Fibroblast of mammary gland (primary cell): Measurements from ENCODE around the gene CCDC187.
A peak's percentile ranks its signal among the peaks of the same experiment; 100 is the strongest.
"Not testable (repeated sequence)": the region's sequence is repeated elsewhere in the genome, so short reads cannot be mapped to it uniquely, and the experiment has no call there.

Experiments used
- DNase-seq: peaks from one replicate; pipeline ENCODE4 v3.0.0-alpha.2; 2010; ENCODE audit warnings: low read depth
- H3K4me3 ChIP-seq: 2 replicates; pipeline ENCODE4 v1.5.1; 2011; ENCODE audit warnings: low read depth, mild to moderate bottlenecking, low read length, moderate library complexity; ENCODE audit not compliant: control insufficient read depth
- CTCF ChIP-seq: conservative IDR thresholded peaks from 2 replicates; pipeline ENCODE4 v1.5.1; 2011; ENCODE audit warnings: low read depth, low read length, inconsistent platforms; ENCODE audit not compliant: control insufficient read depth, insufficient read depth

Gene CCDC187

GRCh38 chr9:136273244-136273865 lies 30.5 kb downstream of the CCDC187 start:
- DNase-seq = no peak
- no peak for TF ChIP-seq CTCF
- H3K4me3 ChIP-seq = no peak overlapping the region

GRCh38 chr9:136270173-136270705 lies 33.7 kb downstream of the CCDC187 start:
- DNase-seq = no peak
- H3K4me3 ChIP-seq = no peak overlapping the region
- TF ChIP-seq CTCF = no peak

GRCh38 chr9:136268735-136269134 lies 35.2 kb downstream of the CCDC187 start:
- TF ChIP-seq CTCF = no peak
- DNase-seq = no peak
- H3K4me3 ChIP-seq = no peak overlapping the region

- TF ChIP-seq CTCF = no peak
- H3K4me3 ChIP-seq = no peak overlapping the region
- no peak for DNase-seq
These were observed 35.6 kb downstream of the CCDC187 start for GRCh38 chr9:136268318-136268717.

GRCh38 chr9:136267261-136268111 lies 36.4 kb downstream of the CCDC187 start:
- DNase-seq = peak; percentile 78
- H3K4me3 ChIP-seq = peak overlapping the region; percentile 46

GRCh38 chr9:136266641-136267040 lies 37.3 kb downstream of the CCDC187 start:
- not testable (repeated sequence) for H3K4me3 ChIP-seq, DNase-seq

More at GRCh38 chr9:136267261-136268111, 36.4 kb downstream of the CCDC187 start:
- TF ChIP-seq CTCF = peak; percentile 22
